Measurements from ENCODE around the gene ACSL1. TPM values are rescaled to one million over a fixed set of nuclear protein-coding genes. Genes with fewer than 3 reads are reported as not detected.

Gene ACSL1
- polyA plus RNA-seq, 1 donor (not counting 4 experiments of a cell fraction or from before 2014, with no cell fraction given): 60.6 TPM

DNA sequence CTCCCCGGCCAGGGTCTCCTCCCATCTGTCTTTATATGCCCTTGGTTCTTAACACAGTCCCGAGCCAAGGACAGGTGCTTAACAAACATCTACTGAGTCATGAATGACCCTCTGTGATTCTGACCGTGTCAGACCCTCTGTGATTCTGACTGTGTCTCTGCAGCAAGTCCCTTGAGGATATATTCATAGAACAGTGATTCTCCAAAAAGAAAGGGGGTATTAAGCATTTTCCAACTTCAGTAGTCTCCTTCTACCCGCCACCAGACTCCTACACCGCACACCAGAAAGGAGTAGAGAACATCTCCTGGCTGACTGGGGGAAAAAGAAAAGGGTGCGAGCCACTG is 13.6 kb downstream of the ACSL1 start:
- H3K4me1 ChIP-seq (ENCODE audit: control insufficient read depth, extremely low read depth, insufficient read depth, low read length): peaks cover 54% of the 10 kb centered on the region
- no peak for TF ChIP-seq EZH2 (IDR thresholded peaks at IDR 0.05; ENCODE audit: low read length)
- TF ChIP-seq, protein P1, sequence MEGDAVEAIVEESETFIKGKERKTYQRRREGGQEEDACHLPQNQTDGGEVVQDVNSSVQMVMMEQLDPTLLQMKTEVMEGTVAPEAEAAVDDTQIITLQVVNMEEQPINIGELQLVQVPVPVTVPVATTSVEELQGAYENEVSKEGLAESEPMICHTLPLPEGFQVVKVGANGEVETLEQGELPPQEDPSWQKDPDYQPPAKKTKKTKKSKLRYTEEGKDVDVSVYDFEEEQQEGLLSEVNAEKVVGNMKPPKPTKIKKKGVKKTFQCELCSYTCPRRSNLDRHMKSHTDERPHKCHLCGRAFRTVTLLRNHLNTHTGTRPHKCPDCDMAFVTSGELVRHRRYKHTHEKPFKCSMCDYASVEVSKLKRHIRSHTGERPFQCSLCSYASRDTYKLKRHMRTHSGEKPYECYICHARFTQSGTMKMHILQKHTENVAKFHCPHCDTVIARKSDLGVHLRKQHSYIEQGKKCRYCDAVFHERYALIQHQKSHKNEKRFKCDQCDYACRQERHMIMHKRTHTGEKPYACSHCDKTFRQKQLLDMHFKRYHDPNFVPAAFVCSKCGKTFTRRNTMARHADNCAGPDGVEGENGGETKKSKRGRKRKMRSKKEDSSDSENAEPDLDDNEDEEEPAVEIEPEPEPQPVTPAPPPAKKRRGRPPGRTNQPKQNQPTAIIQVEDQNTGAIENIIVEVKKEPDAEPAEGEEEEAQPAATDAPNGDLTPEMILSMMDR (optimal IDR thresholded peaks at IDR 0.05 in 1 of 3, IDR thresholded peaks at IDR 0.05 in 1 of 3, conservative IDR thresholded peaks at IDR 0.05 in 1 of 3; ENCODE audit: extremely low read depth in 1 of 3, insufficient read depth in 2 of 3, low read length in 3 of 3): no peak
- no peaks in the 10 kb centered on the region for H3K36me3 ChIP-seq (ENCODE audit: control insufficient read depth in 2 of 2, extremely low read depth in 1 of 2, insufficient read depth in 2 of 2, low read length in 2 of 2)
- H2AFZ ChIP-seq (ENCODE audit: control insufficient read depth, low read length): no peak overlapping the region
- H3K4me3 ChIP-seq (ENCODE audit: control insufficient read depth in 2 of 3, extremely low read depth in 1 of 3, insufficient read depth in 2 of 3, low read depth in 1 of 3, low read length in 3 of 3): no peak overlapping the region
- H3K4me2 ChIP-seq (ENCODE audit: control insufficient read depth, extremely low read depth, insufficient read depth, low read depth, low read length): peak overlapping the region; percentile 89
- DNase-seq (ENCODE audit: low read depth, low spot score) (no peak), FAIRE-seq (no peak)
- H3K79me2 ChIP-seq (ENCODE audit: control insufficient read depth, insufficient read depth, low read length): peaks cover 12% of the 10 kb centered on the region
- H4K20me1 ChIP-seq (ENCODE audit: control insufficient read depth, extremely low read depth, insufficient read depth, low read length): no peaks in the 10 kb centered on the region
- H3K27me3 ChIP-seq (ENCODE audit: control insufficient read depth, extremely low read depth, insufficient read depth, low read length): no peaks in the 10 kb centered on the region
- no peaks in the 10 kb centered on the region for H3K9me3 ChIP-seq (ENCODE audit: control insufficient read depth, low read depth, low read length)
- dilution Hi-C loops (cut with MboI; ENCODE audit: extremely low pct_ligation_motif_present, low sequenced_read_pairs): no loop called here
- no peak overlapping the region for H3K27ac ChIP-seq (ENCODE audit: control insufficient read depth, insufficient read depth, low read length)
- no peak overlapping the region for H3K9ac ChIP-seq (ENCODE audit: control insufficient read depth, extremely low read depth, insufficient read depth, low read length)
- H3K9me1 ChIP-seq (ENCODE audit: control insufficient read depth, extremely low read depth, insufficient read depth, low read length): no peaks in the 10 kb centered on the region

DNA sequence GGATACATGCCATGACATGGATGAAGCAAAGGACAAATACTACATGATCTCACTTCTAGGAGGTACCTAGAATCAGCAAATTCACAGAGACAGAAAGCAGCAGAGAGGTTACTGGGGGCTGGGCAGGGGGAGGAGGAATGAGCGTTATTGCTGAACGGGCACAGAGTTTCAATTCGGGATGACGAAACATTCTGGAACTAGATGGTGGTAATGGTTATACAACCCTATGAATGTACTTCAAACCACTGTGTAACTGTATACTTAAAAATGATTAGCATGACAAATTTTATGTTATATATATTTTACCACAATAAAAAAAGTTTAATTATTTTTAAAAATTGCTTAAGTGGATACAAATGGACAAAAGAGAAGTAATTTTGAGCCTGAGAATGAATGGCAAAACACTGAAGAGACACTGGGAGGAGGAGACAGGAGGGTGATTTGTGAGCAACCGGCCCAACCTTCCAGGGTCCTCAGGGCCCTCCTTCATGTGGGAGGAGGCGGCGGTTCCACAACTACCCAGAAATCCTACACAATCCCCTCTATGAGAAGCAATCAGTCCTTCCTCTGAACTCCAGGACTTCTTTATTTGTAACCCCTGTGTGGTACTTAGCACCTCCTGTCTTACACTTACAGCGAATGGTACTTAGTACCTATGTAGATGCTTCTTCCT is 14.1 kb downstream of the ACSL1 start:
- no peak for TF ChIP-seq EZH2 (IDR thresholded peaks at IDR 0.05; ENCODE audit: low read length)
- TF ChIP-seq, protein P1 (optimal IDR thresholded peaks at IDR 0.05 in 1 of 3, IDR thresholded peaks at IDR 0.05 in 1 of 3, conservative IDR thresholded peaks at IDR 0.05 in 1 of 3; ENCODE audit: extremely low read depth in 1 of 3, insufficient read depth in 2 of 3, low read length in 3 of 3): no peak
- FAIRE-seq: no peak

More for the DNA sequence above, 14.1 kb downstream of the ACSL1 start:
- no peak for DNase-seq (ENCODE audit: low read depth, low spot score)
- H3K4me2 ChIP-seq (ENCODE audit: control insufficient read depth, extremely low read depth, insufficient read depth, low read depth, low read length): no peak overlapping the region
- dilution Hi-C loops (cut with MboI; ENCODE audit: extremely low pct_ligation_motif_present, low sequenced_read_pairs): no loop called here
- no peak overlapping the region for H3K9ac ChIP-seq (ENCODE audit: control insufficient read depth, extremely low read depth, insufficient read depth, low read length)
- H3K4me1 ChIP-seq (ENCODE audit: control insufficient read depth, extremely low read depth, insufficient read depth, low read length): peaks cover 55% of the 10 kb centered on the region
- H3K79me2 ChIP-seq (ENCODE audit: control insufficient read depth, insufficient read depth, low read length): peaks cover 11% of the 10 kb centered on the region
- no peaks in the 10 kb centered on the region for H3K9me3 ChIP-seq (ENCODE audit: control insufficient read depth, low read depth, low read length)
- no peak overlapping the region for H3K4me3 ChIP-seq (ENCODE audit: control insufficient read depth in 2 of 3, extremely low read depth in 1 of 3, insufficient read depth in 2 of 3, low read depth in 1 of 3, low read length in 3 of 3)
- H3K27me3 ChIP-seq (ENCODE audit: control insufficient read depth, extremely low read depth, insufficient read depth, low read length): no peaks in the 10 kb centered on the region
- H3K9me1 ChIP-seq (ENCODE audit: control insufficient read depth, extremely low read depth, insufficient read depth, low read length): no peaks in the 10 kb centered on the region
- H2AFZ ChIP-seq (ENCODE audit: control insufficient read depth, low read length): no peak overlapping the region
- no peaks in the 10 kb centered on the region for H3K36me3 ChIP-seq (ENCODE audit: control insufficient read depth in 2 of 2, extremely low read depth in 1 of 2, insufficient read depth in 2 of 2, low read length in 2 of 2)
- no peaks in the 10 kb centered on the region for H4K20me1 ChIP-seq (ENCODE audit: control insufficient read depth, extremely low read depth, insufficient read depth, low read length)
- no peak overlapping the region for H3K27ac ChIP-seq (ENCODE audit: control insufficient read depth, insufficient read depth, low read length)

All from keratinocyte (primary cell).